Activated CD4-positive, alpha-beta memory T cell treated with anti-CD3 and anti-CD28 coated beads, Interleukin-2, amount 10 ng/mL, durations not matched to agents 7 days and 5 days (primary cell): Measurements from ENCODE around the gene GLIPR1L1. TPM values are rescaled to one million over a fixed set of nuclear protein-coding genes. Genes with fewer than 3 reads are reported as not detected.
A peak's percentile ranks its signal among the peaks of the same experiment; 100 is the strongest.

Experiments
- CTCF ChIA-PET: fragments of 350-600 bp; sonication (Branson Sonifier 250); formaldehyde crosslinking; loops from one replicate; lab custom pipeline; 2021; ENCODE audit warnings: antibody characterized with exemption, inconsistent platforms; lab: Charles Lee
- POLR2A ChIA-PET: fragments of 350-600 bp; sonication (Branson Sonifier 250); formaldehyde crosslinking; loops from one replicate; lab custom pipeline; 2021; ENCODE audit warnings: antibody characterized with exemption; lab: Charles Lee
- DNase-seq: peaks from one replicate; pipeline ENCODE4 v3.0.0-alpha.2; 2020
- H3K27ac Mint-ChIP-seq: one replicate; pipeline ENCODE4 v1.8.0; 2021; ENCODE audit warnings: mild to moderate bottlenecking, mixed read lengths
- H3K27me3 Mint-ChIP-seq: one replicate; pipeline ENCODE4 v1.8.0; 2021; ENCODE audit warnings: mixed read lengths
- H3K36me3 Mint-ChIP-seq: one replicate; pipeline ENCODE4 v1.8.0; 2021; ENCODE audit warnings: low read depth, mixed read lengths
- H3K4me1 Mint-ChIP-seq: one replicate; pipeline ENCODE4 v1.8.0; 2021; ENCODE audit warnings: mixed read lengths
- H3K4me3 Mint-ChIP-seq: one replicate; pipeline ENCODE4 v1.8.0; 2021; ENCODE audit warnings: mild to moderate bottlenecking, mixed read lengths
- H3K9me3 Mint-ChIP-seq: one replicate; pipeline ENCODE4 v1.8.0; 2021; ENCODE audit warnings: mixed read lengths
- total RNA-seq, 2 experiments: library from RNA; stranded (reverse); gene quantifications; one replicate each; pipeline ENCODE4 v1.2.3, GENCODE V29; 2021

GLIPR1L1 gene
- not detected for total RNA-seq

- Mint-ChIP-seq H3K4me1 (peaks cover 33% of the 10 kb centered on the region), H3K27me3 (peaks cover 31% of the 10 kb centered on the region), H3K4me3 (peak within 1 kb of the TSS; percentile 59), H3K36me3 (no peaks in the 10 kb centered on the region), H3K27ac (no peak within 1 kb of the TSS), H3K9me3 (no peaks in the 10 kb centered on the region)
- ChIA-PET CTCF (interaction anchor here (0.6 to 3.6 kb wide), 20 partner anchors 10 to 289 kb away, joined by 3 to 17 read pairs (median 4); partner anchors contain the start of genes GLIPR1 and GLIPR1L2), POLR2A (interaction anchor here (0.6 to 1.7 kb wide), 6 partner anchors 57 to 177 kb away, joined by 3 to 7 read pairs (median 4); partner anchors contain the start of genes GLIPR1, GLIPR1L2 and KRR1)
- DNase-seq = peak; percentile 83
Measured at GRCh38 chr12:75334384-75335030, at the start of gene GLIPR1L1. GLIPR1L1 (plus strand) TSS chr12:75334670; CDS start chr12:75334729, 59 bp downstream.

DNA sequence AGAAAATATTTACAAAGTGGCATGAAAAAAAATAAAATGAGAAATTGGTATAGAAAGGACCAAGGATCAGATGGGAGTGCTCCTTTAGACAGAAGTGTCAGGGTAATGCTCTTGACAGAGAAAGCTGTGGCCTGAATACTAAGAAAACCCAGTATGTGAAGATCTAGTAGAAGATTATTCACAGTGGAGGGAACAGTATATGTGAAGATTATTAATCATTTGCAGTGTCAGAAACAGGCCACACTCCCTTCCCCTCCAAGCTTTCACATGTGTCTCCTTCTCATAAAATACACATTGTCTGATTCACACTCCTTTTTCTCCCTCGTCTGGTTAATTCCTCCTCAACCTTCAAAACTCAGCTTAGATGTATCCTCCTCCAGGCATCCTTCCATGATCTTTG is 45.6 kb upstream of the GLIPR1L1 start:
- Mint-ChIP-seq H3K36me3 (no peaks in the 10 kb centered on the region), H3K4me1 (no peaks in the 10 kb centered on the region), H3K27me3 (no peaks in the 10 kb centered on the region), H3K9me3 (no peaks in the 10 kb centered on the region), H3K27ac (no peak overlapping the region), H3K4me3 (no peak overlapping the region)
- POLR2A ChIA-PET = no interaction called here
- CTCF ChIA-PET = no interaction called here
- no peak for DNase-seq

DNA sequence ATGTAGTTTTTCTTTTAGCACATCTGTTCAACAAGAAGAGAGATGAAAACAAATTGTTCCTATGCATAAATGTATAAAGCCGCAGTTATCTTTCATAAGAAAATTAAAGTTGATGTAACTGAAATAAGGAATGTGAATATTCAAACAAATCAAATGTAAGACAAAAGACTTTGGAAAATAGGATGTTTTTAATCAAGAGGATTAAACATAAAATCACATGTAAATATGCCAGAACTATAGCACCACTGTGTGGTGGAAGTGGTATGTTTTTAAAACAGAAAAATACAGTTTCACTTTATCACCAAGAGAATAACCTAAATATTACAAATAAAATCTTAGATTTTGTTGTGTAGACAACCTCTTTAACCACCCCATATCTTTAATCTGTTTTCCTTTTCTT is 44.7 kb upstream of the GLIPR1L1 start:
- Mint-ChIP-seq H3K36me3 (no peaks in the 10 kb centered on the region), H3K9me3 (no peaks in the 10 kb centered on the region), H3K4me3 (no peak overlapping the region), H3K27ac (no peak overlapping the region), H3K4me1 (no peaks in the 10 kb centered on the region), H3K27me3 (no peaks in the 10 kb centered on the region)
- CTCF ChIA-PET = no interaction called here
- POLR2A ChIA-PET = no interaction called here
- DNase-seq = no peak

DNA sequence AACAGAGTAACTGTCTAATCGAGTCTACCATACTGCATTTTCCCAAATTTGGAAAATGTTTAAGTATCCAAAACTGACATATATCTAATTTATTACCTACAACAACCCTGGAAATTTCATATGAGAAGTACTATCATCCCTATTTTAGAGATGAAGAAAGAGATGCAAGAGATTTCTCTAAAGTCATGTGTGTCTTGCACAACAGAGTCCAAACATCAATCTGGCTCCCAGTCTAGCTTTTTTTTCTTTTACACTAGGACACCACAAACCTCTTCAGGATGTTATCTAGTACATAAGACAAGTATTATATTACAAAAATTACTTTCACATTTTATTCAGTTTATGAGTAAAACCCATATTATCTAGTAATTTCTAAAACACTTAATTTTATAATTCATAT is 43.5 kb upstream of the GLIPR1L1 start:
- no peaks in the 10 kb centered on the region for H3K9me3 Mint-ChIP-seq
- no peak overlapping the region for H3K4me3 Mint-ChIP-seq
- H3K27me3 Mint-ChIP-seq = no peaks in the 10 kb centered on the region
- ChIA-PET CTCF (interaction anchor here (1.3 kb wide), 1 partner anchor 43 kb away, joined by 3 read pairs; the partner anchor contains the start of gene GLIPR1L1), POLR2A (no interaction called here)
- H3K27ac Mint-ChIP-seq = no peak overlapping the region
- H3K4me1 Mint-ChIP-seq = no peaks in the 10 kb centered on the region
- DNase-seq = no peak
- no peaks in the 10 kb centered on the region for H3K36me3 Mint-ChIP-seq

DNA sequence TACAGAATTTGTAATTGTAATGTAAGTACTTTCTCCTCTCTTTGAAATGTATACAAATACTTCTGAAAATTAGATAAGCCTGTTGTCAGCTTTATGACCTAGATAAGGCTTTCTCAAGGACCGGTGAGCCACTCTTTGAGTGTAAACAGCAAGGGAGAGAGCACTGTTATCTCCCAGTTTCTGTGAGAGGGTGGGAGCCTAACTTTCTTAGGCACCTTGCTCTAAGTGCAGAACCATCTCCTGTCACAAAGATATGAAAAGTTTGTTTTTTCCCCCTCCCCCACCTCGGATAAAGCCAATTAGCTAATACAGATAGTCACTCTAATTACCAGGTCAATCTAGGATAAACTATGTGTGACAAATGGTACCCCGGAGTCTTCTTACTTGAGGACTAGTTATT is 40.1 kb upstream of the GLIPR1L1 start:
- DNase-seq = no peak
- CTCF ChIA-PET = no interaction called here
- POLR2A ChIA-PET = no interaction called here
- Mint-ChIP-seq H3K27ac (no peak overlapping the region), H3K4me1 (no peaks in the 10 kb centered on the region), H3K4me3 (no peak overlapping the region), H3K9me3 (no peaks in the 10 kb centered on the region), H3K36me3 (no peaks in the 10 kb centered on the region), H3K27me3 (no peaks in the 10 kb centered on the region)

GRCh38 chr12:75294797-75295196 is 39.7 kb upstream of the GLIPR1L1 start:
- ChIA-PET CTCF (no interaction called here), POLR2A (no interaction called here)
- Mint-ChIP-seq H3K27ac (no peak overlapping the region), H3K27me3 (no peaks in the 10 kb centered on the region), H3K4me1 (no peaks in the 10 kb centered on the region), H3K4me3 (no peak overlapping the region), H3K9me3 (no peaks in the 10 kb centered on the region), H3K36me3 (no peaks in the 10 kb centered on the region)
- no peak for DNase-seq

- ChIA-PET CTCF (no interaction called here), POLR2A (no interaction called here)
- Mint-ChIP-seq H3K9me3 (no peaks in the 10 kb centered on the region), H3K27ac (no peak overlapping the region), H3K4me1 (no peaks in the 10 kb centered on the region), H3K4me3 (no peak overlapping the region), H3K27me3 (no peaks in the 10 kb centered on the region), H3K36me3 (no peaks in the 10 kb centered on the region)
- no peak for DNase-seq
Measured at GRCh38 chr12:75302225-75302624, 32.2 kb upstream of the GLIPR1L1 start.

- POLR2A ChIA-PET = no interaction called here
- H3K4me3 Mint-ChIP-seq = no peak overlapping the region
- H3K27ac Mint-ChIP-seq = no peak overlapping the region
- H3K4me1 Mint-ChIP-seq = no peaks in the 10 kb centered on the region
- H3K36me3 Mint-ChIP-seq = no peaks in the 10 kb centered on the region
- DNase-seq = no peak
- no peaks in the 10 kb centered on the region for H3K27me3 Mint-ChIP-seq
- no peaks in the 10 kb centered on the region for H3K9me3 Mint-ChIP-seq
- CTCF ChIA-PET = no interaction called here
Measured at GRCh38 chr12:75302781-75303180, 31.7 kb upstream of the GLIPR1L1 start.

- Mint-ChIP-seq H3K36me3 (no peaks in the 10 kb centered on the region), H3K27ac (no peak overlapping the region), H3K27me3 (no peaks in the 10 kb centered on the region), H3K4me1 (no peaks in the 10 kb centered on the region), H3K9me3 (no peaks in the 10 kb centered on the region), H3K4me3 (no peak overlapping the region)
- ChIA-PET POLR2A (no interaction called here), CTCF (no interaction called here)
- no peak for DNase-seq
Measured at GRCh38 chr12:75305412-75306332, 28.8 kb upstream of the GLIPR1L1 start.

GRCh38 chr12:75308279-75308678 is 26.2 kb upstream of the GLIPR1L1 start:
- no peaks in the 10 kb centered on the region for H3K4me1 Mint-ChIP-seq
- ChIA-PET CTCF (no interaction called here), POLR2A (no interaction called here)
- H3K27me3 Mint-ChIP-seq = no peaks in the 10 kb centered on the region
- no peak overlapping the region for H3K27ac Mint-ChIP-seq
- H3K4me3 Mint-ChIP-seq = no peak overlapping the region
- no peak for DNase-seq
- H3K36me3 Mint-ChIP-seq = no peaks in the 10 kb centered on the region
- H3K9me3 Mint-ChIP-seq = no peaks in the 10 kb centered on the region

- H3K4me3 Mint-ChIP-seq = no peak overlapping the region
- no peaks in the 10 kb centered on the region for H3K36me3 Mint-ChIP-seq
- ChIA-PET POLR2A (no interaction called here), CTCF (no interaction called here)
- no peak for DNase-seq
- no peaks in the 10 kb centered on the region for H3K9me3 Mint-ChIP-seq
- H3K27ac Mint-ChIP-seq = no peak overlapping the region
- H3K27me3 Mint-ChIP-seq = no peaks in the 10 kb centered on the region
- no peaks in the 10 kb centered on the region for H3K4me1 Mint-ChIP-seq
Measured at GRCh38 chr12:75311369-75311768, 23.1 kb upstream of the GLIPR1L1 start.

- Mint-ChIP-seq H3K27me3 (peaks cover 9% of the 10 kb centered on the region), H3K4me1 (no peaks in the 10 kb centered on the region), H3K36me3 (no peaks in the 10 kb centered on the region), H3K9me3 (no peaks in the 10 kb centered on the region), H3K4me3 (no peak overlapping the region), H3K27ac (no peak overlapping the region)
- no peak for DNase-seq
- POLR2A ChIA-PET = no interaction called here
- CTCF ChIA-PET = no interaction called here
Measured at GRCh38 chr12:75315518-75315917, 19.0 kb upstream of the GLIPR1L1 start.

GRCh38 chr12:75317784-75318183 is 16.7 kb upstream of the GLIPR1L1 start:
- Mint-ChIP-seq H3K27me3 (peaks cover 11% of the 10 kb centered on the region), H3K9me3 (no peaks in the 10 kb centered on the region), H3K4me3 (no peak overlapping the region), H3K36me3 (no peaks in the 10 kb centered on the region), H3K4me1 (no peaks in the 10 kb centered on the region), H3K27ac (no peak overlapping the region)
- ChIA-PET POLR2A (no interaction called here), CTCF (no interaction called here)
- no peak for DNase-seq
